Renal cortical epithelial cell (primary cell): Measurements from ENCODE around the gene MYO3B. TPM values are rescaled to one million over a fixed set of nuclear protein-coding genes. Genes with fewer than 3 reads are reported as not detected.
A peak's percentile ranks its signal among the peaks of the same experiment; 100 is the strongest.

Source experiments
- DNase-seq: peaks from one replicate; pipeline ENCODE4 v3.0.0-alpha.2; 2011; ENCODE audit warnings: low read depth
- total RNA-seq: library from RNA; depleted of rRNA; stranded (reverse); fragments of >200 nt; gene quantifications from 2 replicates; pipeline ENCODE4 v1.2.3, GENCODE V29; 2014

MYO3B gene
- total RNA-seq, 1 donor from 2014 or later: 1.4 TPM

GRCh38 chr2:170695521-170696410 is 517.8 kb downstream of the MYO3B start:
- DNase-seq: no peak

GRCh38 chr2:170696948-170697347 is 519.0 kb downstream of the MYO3B start:
- no peak for DNase-seq

DNA sequence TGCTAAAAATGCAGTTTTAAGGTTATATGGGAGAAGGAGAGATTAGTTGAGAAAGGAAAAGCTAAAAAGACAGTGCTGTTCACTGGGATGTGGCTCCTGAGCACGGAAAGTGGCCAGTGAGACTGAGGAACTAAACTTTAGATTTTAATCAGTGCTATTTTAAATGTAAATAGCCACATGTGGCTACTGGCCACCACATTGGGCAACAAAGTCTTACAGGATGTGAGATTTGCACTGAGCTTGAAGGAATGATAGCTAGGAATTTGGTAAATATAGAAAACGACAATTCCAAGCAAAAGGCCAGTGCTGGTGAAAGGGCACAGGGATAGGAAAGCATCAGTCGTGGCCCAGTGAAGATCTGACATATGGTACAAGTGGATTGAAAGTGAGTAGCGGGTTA is 523.1 kb downstream of the MYO3B start:
- no peak for DNase-seq

DNA sequence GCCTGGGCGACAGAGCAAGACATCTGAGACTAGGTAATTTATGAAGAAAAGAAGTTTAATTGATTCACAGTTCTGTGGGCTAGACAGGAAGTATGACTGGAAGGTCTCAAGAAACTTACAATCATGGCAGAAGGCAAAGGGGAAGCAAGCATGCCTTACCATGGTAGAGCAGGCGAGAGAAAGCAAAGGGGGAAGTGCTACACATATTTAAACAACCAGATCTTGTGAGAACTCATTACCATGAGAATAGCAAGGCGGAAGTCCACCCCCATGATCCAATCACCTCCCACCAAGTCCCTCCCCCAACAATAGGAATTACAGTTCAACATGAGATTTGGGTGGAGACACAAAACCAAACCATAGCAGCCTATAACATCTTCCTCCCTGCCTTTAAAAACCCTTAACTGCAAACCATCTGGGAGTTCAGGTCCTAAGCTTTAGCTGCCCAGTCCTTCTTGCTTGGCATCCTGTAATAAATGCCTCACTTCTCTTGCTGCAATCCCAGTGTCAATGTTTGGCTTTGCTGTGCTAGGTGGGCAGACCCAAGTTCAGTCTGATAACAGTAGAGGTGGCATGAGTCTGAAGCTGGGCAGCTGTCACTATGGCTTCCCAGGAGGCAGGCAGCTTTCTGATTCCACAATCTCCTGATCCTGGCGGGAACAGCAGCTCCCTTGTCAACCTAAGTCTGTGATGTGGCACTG is 526.0 kb downstream of the MYO3B start:
- DNase-seq: peak; percentile 44
